Activated T-cell treated with anti-CD3 and anti-CD28 coated beads, Interleukin-2, amount 50 U/mL, for 24 hours (primary cell): ENCODE data around the gene C9orf50.
"Not testable (repeated sequence)": the region's sequence is repeated elsewhere in the genome, so short reads cannot be mapped to it uniquely, and the experiment has no call there.

ENCODE experiments used
- DNase-seq: peaks from one replicate; pipeline ENCODE4 v3.0.0-alpha.2; 2020
- H3K27ac Mint-ChIP-seq: 2 replicates; pipeline ENCODE4 v1.8.0; 2020; ENCODE audit warnings: mild to moderate bottlenecking, mixed read lengths
- H3K27me3 Mint-ChIP-seq: 2 replicates; pipeline ENCODE4 v1.8.0; 2020; ENCODE audit warnings: mixed read lengths
- H3K36me3 Mint-ChIP-seq: 2 replicates; pipeline ENCODE4 v1.8.0; 2020; ENCODE audit warnings: low read depth, mixed read lengths
- H3K4me1 Mint-ChIP-seq: 2 replicates; pipeline ENCODE4 v1.8.0; 2020; ENCODE audit warnings: low read depth, mixed read lengths
- H3K4me3 Mint-ChIP-seq: 2 replicates; pipeline ENCODE4 v1.8.0; 2020; ENCODE audit warnings: mild to moderate bottlenecking, moderate library complexity, mixed read lengths
- H3K9me3 Mint-ChIP-seq: 2 replicates; pipeline ENCODE4 v1.8.0; 2020; ENCODE audit warnings: mixed read lengths

The C9orf50 gene

DNA sequence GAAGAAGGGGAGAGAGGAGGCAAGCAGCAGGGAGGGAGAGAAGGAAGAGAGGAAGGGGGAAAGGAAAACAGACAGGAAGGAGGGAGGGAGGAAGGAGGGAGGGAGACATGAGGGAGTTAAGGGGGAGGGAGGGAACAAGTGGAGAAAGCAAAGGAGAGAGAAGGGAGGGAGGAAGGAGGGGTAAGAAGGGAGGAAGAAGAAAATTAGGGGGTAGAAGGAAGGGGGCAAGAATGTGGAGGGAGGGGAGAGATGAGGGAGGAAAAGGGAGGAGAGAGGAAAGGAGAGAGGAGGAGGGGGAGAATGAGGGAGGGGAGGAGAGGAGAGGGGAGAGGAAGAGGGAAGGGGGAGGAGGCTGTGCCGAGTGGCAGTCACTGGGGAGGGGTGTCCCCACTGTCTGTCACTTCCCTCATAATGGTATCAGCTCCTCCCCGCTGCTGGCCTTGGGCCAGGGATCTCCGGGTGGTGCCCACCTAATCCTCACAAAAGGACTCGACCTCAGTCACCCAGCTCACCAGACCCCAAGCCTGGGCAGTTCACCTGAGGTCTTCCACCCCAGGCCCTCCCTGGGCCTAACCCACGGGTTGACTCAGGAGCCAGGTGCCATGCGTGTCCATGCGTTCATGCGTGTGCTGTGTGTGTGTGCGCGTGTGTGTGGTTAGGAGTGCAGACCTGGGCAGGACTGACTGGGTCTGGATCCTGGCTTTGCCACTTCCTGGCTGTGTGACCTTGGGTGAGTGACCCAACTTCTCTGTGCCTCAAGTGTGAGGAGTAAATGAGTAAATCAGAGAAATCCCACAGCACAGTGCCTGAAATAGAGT is 18.1 kb downstream of the C9orf50 start:
- Mint-ChIP-seq H3K9me3 (no peaks in the 10 kb centered on the region), H3K27me3 (peaks cover 6% of the 10 kb centered on the region), H3K4me1 (peaks cover 31% of the 10 kb centered on the region), H3K27ac (no peak overlapping the region), H3K36me3 (no peaks in the 10 kb centered on the region), H3K4me3 (no peak overlapping the region)
- no peak for DNase-seq

DNA sequence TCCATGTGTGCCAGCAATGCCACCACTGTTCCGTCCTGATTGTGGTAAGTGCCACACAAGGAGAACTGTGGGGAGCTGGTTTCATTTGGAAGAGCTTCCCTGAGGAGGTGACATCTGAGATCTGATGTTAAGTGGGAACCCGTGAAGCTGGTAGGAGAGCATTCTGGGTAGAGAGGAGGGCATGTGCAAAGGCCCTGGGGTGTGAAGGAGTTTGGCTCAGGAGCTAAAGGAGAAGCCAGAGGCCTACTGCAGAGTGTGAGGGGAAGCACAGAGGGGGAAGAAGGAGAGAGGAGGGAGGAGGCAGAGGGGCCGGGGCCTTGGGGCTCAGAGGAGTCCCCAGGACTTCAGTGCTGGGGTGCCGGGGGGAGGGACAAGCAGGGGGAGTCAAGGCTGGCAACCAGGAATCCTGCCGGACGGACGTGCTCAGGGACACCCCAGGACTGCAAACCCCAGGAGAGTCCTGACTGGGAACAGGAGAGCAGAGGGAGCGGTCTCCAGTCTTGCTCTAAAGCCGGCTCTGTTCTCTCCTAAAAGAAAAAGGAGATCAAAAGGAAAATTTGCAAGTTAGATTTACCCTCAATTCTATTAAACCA is 19.7 kb downstream of the C9orf50 start:
- Mint-ChIP-seq H3K9me3 (no peaks in the 10 kb centered on the region), H3K27ac (no peak overlapping the region), H3K4me3 (no peak overlapping the region), H3K36me3 (no peaks in the 10 kb centered on the region), H3K4me1 (peaks cover 29% of the 10 kb centered on the region), H3K27me3 (peaks cover 6% of the 10 kb centered on the region)
- no peak for DNase-seq

DNA sequence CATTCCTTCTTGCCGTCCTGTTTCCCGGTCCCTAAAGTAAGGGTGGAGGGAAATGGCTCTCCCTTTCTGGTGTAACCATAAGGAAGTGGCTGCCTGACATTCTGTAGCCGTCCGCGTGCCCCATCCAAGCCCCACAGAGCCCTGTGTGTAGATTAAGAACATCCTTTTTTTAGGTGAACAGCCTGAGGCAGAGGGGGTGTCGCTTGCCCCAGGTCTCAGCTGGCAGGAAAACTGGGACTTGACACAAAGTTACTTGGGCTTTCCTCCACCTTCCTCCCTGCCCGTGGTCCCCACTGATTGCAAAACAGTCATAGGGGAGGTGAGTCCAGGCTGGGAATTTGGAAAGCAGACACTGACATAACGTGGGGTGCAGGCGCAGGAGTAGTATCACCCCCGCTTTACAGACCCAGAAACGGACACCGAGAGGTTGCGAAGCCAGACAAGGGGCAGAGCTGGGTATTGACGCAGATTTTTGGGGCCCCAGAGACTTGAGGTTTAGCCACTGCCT is 22.8 kb downstream of the C9orf50 start:
- H3K36me3 Mint-ChIP-seq = no peaks in the 10 kb centered on the region
- peak overlapping the region; percentile 31 for H3K4me3 Mint-ChIP-seq
- H3K9me3 Mint-ChIP-seq = no peaks in the 10 kb centered on the region
- DNase-seq = no peak
- H3K27me3 Mint-ChIP-seq = peaks cover 6% of the 10 kb centered on the region
- peaks cover 20% of the 10 kb centered on the region for H3K4me1 Mint-ChIP-seq
- H3K27ac Mint-ChIP-seq = peak overlapping the region; percentile 11

DNA sequence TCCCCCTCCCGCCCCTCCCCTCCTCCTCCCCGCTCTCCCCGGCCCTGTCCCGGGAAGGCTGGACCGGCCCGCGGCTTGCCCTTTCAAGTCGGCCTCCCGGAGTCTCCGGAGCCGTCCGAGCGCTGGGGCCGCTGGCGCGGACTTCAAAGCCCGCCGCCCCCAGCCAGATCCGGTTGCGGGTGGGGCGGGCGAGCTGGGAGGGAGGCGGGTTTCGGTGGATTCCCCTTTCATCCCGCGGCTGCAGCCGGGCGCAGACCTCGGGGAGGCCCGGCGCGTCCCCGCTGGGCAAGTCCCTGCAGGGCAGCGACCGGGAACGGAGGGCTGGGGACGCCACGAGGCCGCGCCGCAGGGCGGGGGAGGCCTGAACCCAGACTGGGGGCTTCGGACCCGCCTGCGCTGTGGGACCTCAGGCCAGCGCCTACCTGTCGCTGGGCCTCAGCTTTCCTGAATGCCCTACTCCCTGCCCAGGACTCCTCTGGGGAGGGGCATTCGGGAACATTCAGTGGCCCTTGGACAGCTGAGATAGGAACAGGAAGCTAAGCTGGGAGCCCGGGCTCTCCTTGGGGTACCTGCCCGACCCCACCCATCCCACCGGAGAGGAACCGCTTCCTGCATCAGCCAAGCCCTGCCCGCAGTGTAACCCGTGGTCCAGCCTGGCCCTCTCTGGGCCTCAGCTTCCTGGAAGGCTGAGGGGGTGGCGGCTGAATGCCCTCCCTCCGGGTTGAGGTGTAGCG is 23.4 kb downstream of the C9orf50 start:
- no peaks in the 10 kb centered on the region for H3K36me3 Mint-ChIP-seq
- H3K9me3 Mint-ChIP-seq = no peaks in the 10 kb centered on the region
- H3K27ac Mint-ChIP-seq = peak overlapping the region; percentile 11
- DNase-seq = peak; percentile 63
- peak overlapping the region; percentile 31 for H3K4me3 Mint-ChIP-seq
- peaks cover 6% of the 10 kb centered on the region for H3K27me3 Mint-ChIP-seq
- peaks cover 17% of the 10 kb centered on the region for H3K4me1 Mint-ChIP-seq

DNA sequence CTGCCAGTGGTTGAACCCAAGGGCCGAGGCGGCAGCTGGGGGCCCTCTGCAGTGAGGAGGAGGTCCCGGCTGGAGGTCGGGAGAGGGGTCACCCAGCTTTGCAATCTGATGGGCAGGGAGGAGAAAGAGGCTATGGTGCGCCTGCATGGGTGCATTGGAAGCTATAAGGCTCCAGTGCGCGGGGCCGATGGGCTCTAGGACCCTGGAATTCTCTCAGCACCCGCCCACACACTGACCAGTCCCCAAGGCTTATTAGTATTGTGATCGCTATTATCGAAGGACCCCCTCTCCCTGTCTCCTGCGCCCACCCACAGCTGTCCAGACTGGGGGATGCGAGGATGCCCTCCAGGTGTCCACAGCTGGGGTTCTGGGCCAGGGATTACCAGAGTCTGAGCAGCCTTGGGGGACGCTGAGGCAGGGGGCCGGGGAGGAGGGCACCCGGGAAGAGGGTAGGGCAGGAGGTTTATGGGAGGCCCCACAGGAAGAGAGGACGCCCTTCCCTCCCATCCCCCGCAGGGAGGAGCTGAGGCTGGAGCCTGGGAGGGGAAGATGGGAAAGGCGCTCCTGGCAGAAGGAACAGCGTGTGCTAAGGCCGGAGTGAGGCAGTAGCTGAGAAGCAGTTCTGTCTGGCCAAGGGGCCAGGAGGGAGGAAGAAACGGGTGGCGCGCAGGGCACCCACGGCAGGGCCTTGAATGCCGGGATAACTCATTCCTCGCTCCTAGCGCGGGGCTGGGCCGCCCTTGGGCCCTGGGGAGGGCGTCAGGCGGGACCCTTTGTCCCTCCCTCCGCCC is 24.2 kb downstream of the C9orf50 start:
- Mint-ChIP-seq H3K9me3 (no peaks in the 10 kb centered on the region), H3K36me3 (no peaks in the 10 kb centered on the region), H3K4me1 (peaks cover 17% of the 10 kb centered on the region), H3K27ac (no peak overlapping the region), H3K27me3 (peaks cover 6% of the 10 kb centered on the region), H3K4me3 (no peak overlapping the region)
- no peak for DNase-seq

DNA sequence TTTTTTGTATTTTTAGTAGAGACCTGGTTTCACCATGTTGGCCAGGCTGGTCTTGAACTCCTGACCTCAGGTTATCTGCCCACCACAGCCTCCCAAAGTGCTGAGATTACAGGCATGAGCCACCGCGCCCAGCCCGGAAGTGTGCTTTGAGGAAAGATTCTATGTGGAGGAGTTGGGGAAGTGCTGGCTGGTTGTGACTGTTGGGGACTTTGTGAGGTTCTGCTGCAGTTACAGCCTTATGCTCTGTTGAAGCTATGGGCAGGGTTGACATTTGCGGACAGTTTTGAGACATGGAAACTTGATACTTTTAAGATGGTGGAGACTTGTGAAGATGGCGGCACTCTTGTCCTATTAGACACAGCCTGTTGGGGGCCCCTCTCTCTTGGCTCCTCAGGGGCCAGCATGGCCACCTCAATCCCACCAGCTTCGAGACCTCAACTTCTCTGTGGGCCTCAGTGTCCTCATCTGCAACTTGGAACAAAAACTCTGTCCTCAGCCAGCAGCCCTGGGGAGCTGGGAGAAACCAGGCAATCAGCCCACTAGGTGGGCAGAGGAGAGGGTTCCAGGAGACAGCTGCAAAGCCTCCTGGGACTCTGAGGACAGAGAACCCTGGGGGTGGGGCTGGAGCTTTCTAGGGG is 24.9 kb downstream of the C9orf50 start:
- no peak for DNase-seq
- Mint-ChIP-seq H3K27ac (no peak overlapping the region), H3K36me3 (no peaks in the 10 kb centered on the region), H3K27me3 (peaks cover 6% of the 10 kb centered on the region), H3K4me1 (peaks cover 17% of the 10 kb centered on the region), H3K9me3 (no peaks in the 10 kb centered on the region), H3K4me3 (no peak overlapping the region)

DNA sequence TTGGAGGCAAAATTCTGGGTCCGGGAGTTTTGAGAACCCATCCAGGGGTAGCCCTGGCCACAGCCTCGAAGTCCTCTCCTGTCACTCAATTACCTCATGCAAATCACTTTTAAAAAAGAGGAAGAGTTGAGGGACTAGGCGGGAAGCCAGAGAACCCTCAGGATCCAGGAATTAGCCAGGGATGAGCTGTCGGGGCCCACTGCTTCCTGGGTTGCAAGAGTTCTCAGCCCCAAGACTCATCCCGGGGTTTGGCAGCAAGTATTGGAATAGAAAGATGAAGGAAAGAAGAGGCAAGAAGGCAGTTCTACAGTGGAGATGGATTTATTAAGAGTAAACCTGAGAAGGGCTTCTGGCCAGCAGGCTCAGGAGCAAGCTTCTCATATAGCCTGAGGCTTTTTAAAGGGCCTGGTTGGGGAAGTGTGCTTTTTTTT is 25.6 kb downstream of the C9orf50 start:
- peaks cover 17% of the 10 kb centered on the region for H3K4me1 Mint-ChIP-seq

DNA sequence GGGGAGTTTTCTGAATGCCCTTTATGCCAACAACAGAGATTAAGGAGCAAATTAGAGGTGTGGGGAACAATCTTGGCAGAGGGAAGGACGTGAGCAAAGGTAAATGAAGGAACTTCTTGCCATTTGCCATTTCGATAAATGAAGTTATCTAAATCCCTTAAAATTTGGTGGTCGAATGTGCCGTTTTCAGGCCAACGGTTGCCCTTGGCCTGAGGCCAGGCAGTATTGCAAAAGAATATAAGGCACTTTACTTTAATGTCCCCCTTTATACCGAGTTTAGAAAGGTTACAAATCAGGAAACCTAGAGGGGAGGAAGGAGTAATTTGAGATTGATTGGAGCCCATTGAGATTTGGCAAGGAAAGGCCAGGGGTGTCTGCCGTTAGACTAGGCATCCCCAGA is 26.3 kb downstream of the C9orf50 start:
- Mint-ChIP-seq H3K4me1 (peaks cover 17% of the 10 kb centered on the region), H3K27ac (no peak overlapping the region), H3K36me3 (no peaks in the 10 kb centered on the region), H3K9me3 (no peaks in the 10 kb centered on the region), H3K27me3 (peaks cover 6% of the 10 kb centered on the region), H3K4me3 (no peak overlapping the region)
- DNase-seq = no peak

More for the DNA sequence above, 25.6 kb downstream of the C9orf50 start:
- Mint-ChIP-seq H3K27ac (no peak overlapping the region), H3K4me3 (no peak overlapping the region), H3K27me3 (peaks cover 6% of the 10 kb centered on the region), H3K9me3 (no peaks in the 10 kb centered on the region), H3K36me3 (no peaks in the 10 kb centered on the region)
- DNase-seq = no peak

DNA sequence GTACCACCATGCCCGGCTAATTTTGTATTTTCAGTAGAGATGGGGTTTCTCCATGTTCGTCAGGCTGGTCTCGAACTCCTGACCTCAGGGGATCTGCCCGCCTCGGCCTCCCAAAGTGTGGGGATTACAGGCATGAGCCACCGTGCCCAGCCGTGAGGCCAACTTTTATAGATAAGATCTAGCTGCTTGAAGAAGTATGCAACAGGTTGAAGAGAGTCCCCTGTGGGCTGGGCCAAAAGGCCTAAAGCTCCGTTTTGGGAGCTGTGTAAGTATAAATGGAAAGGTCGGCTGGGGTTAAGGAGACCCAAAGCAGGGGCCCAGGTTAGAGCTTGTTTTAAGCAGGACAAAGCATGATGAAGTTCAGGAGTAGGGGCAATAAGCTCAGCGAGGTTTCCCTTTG is 28.1 kb downstream of the C9orf50 start:
- not testable (repeated sequence) for DNase-seq, H3K27ac Mint-ChIP-seq, H3K9me3 Mint-ChIP-seq, H3K36me3 Mint-ChIP-seq, H3K4me3 Mint-ChIP-seq, H3K27me3 Mint-ChIP-seq, H3K4me1 Mint-ChIP-seq

DNA sequence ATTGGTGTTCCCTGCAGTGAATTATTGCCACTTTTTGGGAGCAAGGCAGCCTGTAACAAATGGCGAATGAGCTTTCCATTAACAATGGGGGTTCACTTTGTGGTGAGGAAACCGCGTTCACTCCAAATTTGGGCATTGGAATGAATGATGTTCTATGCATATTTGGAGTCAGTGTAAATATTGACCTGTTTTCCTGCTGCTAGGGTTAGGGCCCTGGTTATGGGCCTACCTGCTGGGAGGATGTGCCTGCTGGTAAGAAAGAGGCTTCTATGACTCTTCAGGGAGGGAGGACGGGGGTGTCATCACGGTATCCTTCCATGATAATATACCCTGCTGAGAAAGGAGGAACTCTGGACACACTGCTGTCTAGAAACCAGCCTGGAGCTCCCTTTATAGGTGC is 29.0 kb downstream of the C9orf50 start:
- Mint-ChIP-seq H3K36me3 (no peaks in the 10 kb centered on the region), H3K27ac (no peak overlapping the region)

DNA sequence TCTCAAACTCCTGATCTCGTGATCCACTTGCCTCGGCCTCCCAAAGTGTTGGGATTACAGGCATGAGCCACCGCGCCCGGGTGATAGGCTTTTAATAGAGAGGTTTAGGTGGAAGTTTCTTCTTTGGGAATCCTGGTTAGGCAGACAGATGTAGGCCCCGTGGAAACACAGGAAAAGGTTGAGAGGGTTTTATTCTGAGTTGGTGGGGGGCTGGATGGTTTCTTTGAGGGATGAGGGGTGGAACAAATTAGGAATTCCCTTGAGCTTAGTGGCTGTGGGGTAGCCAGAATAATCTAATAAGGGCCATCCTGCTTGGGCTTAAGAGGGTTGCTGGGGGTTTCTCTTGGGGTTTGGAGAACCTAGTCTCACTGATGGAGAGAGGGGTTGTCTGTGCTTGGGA is 30.4 kb downstream of the C9orf50 start:
- no peak for DNase-seq
- Mint-ChIP-seq H3K9me3 (no peaks in the 10 kb centered on the region), H3K4me3 (no peak overlapping the region), H3K27ac (no peak overlapping the region), H3K27me3 (no peaks in the 10 kb centered on the region), H3K36me3 (no peaks in the 10 kb centered on the region), H3K4me1 (peaks cover 19% of the 10 kb centered on the region)

More for the DNA sequence above, 29.0 kb downstream of the C9orf50 start:
- Mint-ChIP-seq H3K4me1 (peaks cover 12% of the 10 kb centered on the region), H3K27me3 (no peaks in the 10 kb centered on the region), H3K9me3 (no peaks in the 10 kb centered on the region), H3K4me3 (no peak overlapping the region)
- DNase-seq = no peak

DNA sequence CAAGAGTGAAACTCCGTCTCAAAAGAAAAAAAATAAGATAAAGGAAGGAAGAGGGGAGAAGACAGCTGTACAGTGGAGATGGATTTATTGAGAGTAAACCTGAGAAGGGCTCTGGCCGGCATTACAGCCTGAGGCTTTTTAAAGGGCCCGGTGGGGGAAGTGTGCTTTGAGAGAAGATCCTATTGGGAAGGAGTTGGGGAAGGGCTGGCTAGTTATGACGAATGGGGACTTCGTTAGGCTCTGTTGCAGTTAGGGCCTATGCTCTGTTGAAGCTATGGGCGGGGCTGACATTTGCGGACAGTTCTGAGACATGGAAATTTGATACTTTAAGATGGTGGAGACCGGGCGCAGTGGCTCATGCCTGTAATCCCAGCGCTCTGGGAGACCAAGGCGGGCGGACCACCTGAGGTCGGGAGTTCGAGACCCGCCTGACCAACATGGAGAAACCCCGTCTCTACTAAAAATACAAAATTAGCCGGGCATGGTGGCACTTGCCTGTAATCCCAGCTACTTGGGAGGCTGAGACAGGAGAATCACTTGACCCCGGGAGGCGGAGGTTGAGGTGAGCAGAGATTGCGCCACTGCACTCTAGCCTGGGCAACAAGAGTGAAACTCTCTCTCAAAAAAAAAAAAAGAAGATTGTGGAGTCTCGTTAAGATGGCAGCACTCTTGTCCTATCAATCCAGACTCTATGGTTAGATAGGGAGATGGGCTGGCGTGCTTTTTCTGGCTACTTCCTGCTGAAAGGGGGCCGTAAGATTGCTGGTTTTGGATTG is 33.2 kb downstream of the C9orf50 start:
- no peaks in the 10 kb centered on the region for H3K36me3 Mint-ChIP-seq
- DNase-seq = no peak
- H3K4me1 Mint-ChIP-seq = peaks cover 40% of the 10 kb centered on the region
- no peak overlapping the region for H3K4me3 Mint-ChIP-seq
- H3K9me3 Mint-ChIP-seq = no peaks in the 10 kb centered on the region
- no peaks in the 10 kb centered on the region for H3K27me3 Mint-ChIP-seq
- H3K27ac Mint-ChIP-seq = no peak overlapping the region

DNA sequence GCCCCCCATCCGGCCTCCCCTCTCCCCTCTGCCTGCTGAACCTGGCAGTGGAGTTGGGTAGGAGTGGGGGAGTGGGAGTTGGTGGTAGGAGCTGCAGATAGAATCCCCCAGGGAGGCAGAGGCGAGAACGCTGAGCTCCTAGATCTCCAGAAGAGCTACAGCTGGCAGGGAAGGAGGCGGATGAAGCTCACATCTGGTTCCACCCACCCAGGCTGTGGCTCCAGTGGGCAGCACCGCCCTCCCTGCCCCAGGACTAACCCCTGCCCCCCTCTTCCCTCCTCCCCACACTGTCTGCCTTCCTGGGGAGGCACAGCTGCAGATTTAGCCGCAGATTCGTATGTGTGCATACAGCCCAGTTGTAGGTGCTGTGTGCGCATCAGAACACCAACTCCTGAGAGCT is 34.2 kb downstream of the C9orf50 start:
- peak overlapping the region; percentile 65 for H3K27ac Mint-ChIP-seq
- H3K36me3 Mint-ChIP-seq = no peaks in the 10 kb centered on the region
- no peak for DNase-seq
- H3K27me3 Mint-ChIP-seq = no peaks in the 10 kb centered on the region
- peaks cover 48% of the 10 kb centered on the region for H3K4me1 Mint-ChIP-seq
- H3K4me3 Mint-ChIP-seq = no peak overlapping the region
- H3K9me3 Mint-ChIP-seq = no peaks in the 10 kb centered on the region
